Muscle of arm (tissue), 12 donors: ENCODE data around the gene ACACA. TPM values are rescaled to one million over a fixed set of nuclear protein-coding genes. Genes with fewer than 3 reads are reported as not detected.

Source experiments
- DNase-seq: peaks from one replicate; pipeline ENCODE4 v3.0.0-alpha.2; 2013
- polyA plus RNA-seq, 12 donors: library from polyadenylated mRNA; unstranded; fragments of 120-200 nt; gene quantifications; one replicate each; pipeline ENCODE4 v1.2.1, GENCODE V29; 2013; ENCODE audit not compliant: insufficient read length in 12 of 12

ACACA gene
- polyA plus RNA-seq, 12 donors = 21.6 to 54.8 (median 29.8) TPM; not detected in 1

GRCh38 chr17:37037590-37038155 is 369.0 kb downstream of the ACACA start:
- no peak for DNase-seq

Other genes with a start within 250 kb of the ACACA start
- gene C17orf78, start 30.9 kb downstream of the ACACA start, polyA plus RNA-seq = under 1 TPM in 5 of 12 donors, not detected in 7; 0.12 to 0.29 (median 0.19) TPM
- 10 to 100 TPM in 11 of 12 donors, not detected in 1; 17.0 to 30.6 (median 21.1) TPM for gene TADA2A, start 50 bp upstream of the ACACA start, polyA plus RNA-seq
- 10 to 100 TPM in 6 of 12 donors, 1 to 10 TPM in 5, not detected in 1; 6.1 to 15.1 (median 10.5) TPM for gene DUSP14, start 83.1 kb upstream of the ACACA start, polyA plus RNA-seq
- 10 to 100 TPM in 11 of 12 donors, not detected in 1; 21.7 to 39.9 (median 29.4) TPM for gene SYNRG, start 202.6 kb upstream of the ACACA start, polyA plus RNA-seq
- gene DDX52, start 236.6 kb upstream of the ACACA start, polyA plus RNA-seq = 10 to 100 TPM in 11 of 12 donors, not detected in 1; 16.9 to 33.9 (median 20.2) TPM